ENCODE measurements around the gene IL18R1.

GRCh38 chr2:102365763-102366162, 10.2 kb downstream of the IL18R1 start:
- TF ChIP-seq, protein P1, sequence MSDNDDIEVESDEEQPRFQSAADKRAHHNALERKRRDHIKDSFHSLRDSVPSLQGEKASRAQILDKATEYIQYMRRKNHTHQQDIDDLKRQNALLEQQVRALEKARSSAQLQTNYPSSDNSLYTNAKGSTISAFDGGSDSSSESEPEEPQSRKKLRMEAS (IDR thresholded peaks at IDR 0.05; ENCODE audit: low read depth, low read length) = no peak
- TF ChIP-seq POLR2A (IDR thresholded peaks at IDR 0.05; ENCODE audit: extremely low read depth, insufficient read length) = no peak
- no peak for TF ChIP-seq CTCF (IDR thresholded peaks at IDR 0.05; ENCODE audit: low read depth, low read length)
- TF ChIP-seq MYC (IDR thresholded peaks at IDR 0.05; ENCODE audit: low read depth, low read length) = no peak
